Upper lobe of left lung (tissue), 4 donors: ENCODE data around the gene PRLR.

ENCODE experiments used
- POLR2A ChIP-seq, 4 donors: fragments of 450-650 bp; IDR thresholded peaks; one replicate each; pipeline ENCODE4 v1.5.1; 2016 to 2017; ENCODE audit warnings: antibody characterized with exemption in 4 of 4, mild to moderate bottlenecking in 2 of 4
- POLR2AphosphoS5 ChIP-seq, 2 donors: sonication (generic); formaldehyde crosslinking; IDR thresholded peaks; one replicate each; pipeline ENCODE4 v1.5.1; 2017; ENCODE audit warnings: antibody characterized with exemption in 2 of 2
- TF ChIP-seq, protein P1 (sequence below), 6 experiments: fragments of 450-650 bp in 4 of 6; fragments of 200-600 bp in 2 of 6; sonication (generic) in 2 of 6; IDR thresholded peaks; one replicate each; pipeline ENCODE4 v1.5.1; 2016 to 2019; ENCODE audit warnings: antibody characterized with exemption in 6 of 6

DNA sequence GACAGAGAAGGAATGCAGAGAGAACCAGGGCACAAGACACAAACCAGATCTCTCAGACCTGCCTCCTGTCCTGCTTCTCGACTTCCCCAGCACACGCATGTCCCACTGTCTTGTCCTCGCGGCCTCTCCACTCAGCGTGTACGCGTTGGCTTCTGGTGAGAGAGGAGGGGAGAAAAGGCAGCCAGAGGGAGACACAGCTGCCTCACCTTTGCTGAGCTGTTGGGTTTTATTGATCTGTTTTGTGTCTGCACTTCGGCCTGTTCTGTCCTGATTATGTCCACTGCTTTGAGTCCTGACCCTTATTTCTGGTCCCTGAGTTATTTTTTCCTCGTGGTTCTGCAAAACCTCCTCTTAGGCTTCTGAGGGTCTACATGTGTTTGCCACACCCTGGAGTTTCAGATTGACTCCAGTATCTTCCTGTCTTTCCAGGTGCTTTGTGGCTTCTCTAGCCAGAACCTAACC, 95.0 kb downstream of the PRLR start:
- TF ChIP-seq, protein P1, sequence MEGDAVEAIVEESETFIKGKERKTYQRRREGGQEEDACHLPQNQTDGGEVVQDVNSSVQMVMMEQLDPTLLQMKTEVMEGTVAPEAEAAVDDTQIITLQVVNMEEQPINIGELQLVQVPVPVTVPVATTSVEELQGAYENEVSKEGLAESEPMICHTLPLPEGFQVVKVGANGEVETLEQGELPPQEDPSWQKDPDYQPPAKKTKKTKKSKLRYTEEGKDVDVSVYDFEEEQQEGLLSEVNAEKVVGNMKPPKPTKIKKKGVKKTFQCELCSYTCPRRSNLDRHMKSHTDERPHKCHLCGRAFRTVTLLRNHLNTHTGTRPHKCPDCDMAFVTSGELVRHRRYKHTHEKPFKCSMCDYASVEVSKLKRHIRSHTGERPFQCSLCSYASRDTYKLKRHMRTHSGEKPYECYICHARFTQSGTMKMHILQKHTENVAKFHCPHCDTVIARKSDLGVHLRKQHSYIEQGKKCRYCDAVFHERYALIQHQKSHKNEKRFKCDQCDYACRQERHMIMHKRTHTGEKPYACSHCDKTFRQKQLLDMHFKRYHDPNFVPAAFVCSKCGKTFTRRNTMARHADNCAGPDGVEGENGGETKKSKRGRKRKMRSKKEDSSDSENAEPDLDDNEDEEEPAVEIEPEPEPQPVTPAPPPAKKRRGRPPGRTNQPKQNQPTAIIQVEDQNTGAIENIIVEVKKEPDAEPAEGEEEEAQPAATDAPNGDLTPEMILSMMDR (IDR thresholded peaks at IDR 0.05): no peak
- TF ChIP-seq POLR2AphosphoS5 (IDR thresholded peaks at IDR 0.05): no peak
- TF ChIP-seq POLR2A (IDR thresholded peaks at IDR 0.05): no peak
